K562 (cell line): ENCODE results near the gene GNAL. TPM values are rescaled to one million over a fixed set of nuclear protein-coding genes. Genes with fewer than 3 reads are reported as not detected.

ENCODE experiments used
- CBFB ChIP-seq: sonication (generic); formaldehyde crosslinking; IDR thresholded peaks from 2 replicates; pipeline ENCODE4 v1.4.0; 2020; ENCODE audit warnings: mild to moderate bottlenecking, missing genetic modification reagents
- CC2D1A ChIP-seq: fragments of 450-650 bp; IDR thresholded peaks from 2 replicates; pipeline ENCODE4 v1.6.1; 2017; ENCODE audit warnings: mild to moderate bottlenecking
- ESRRA ChIP-seq: fragments of 450-650 bp; IDR thresholded peaks from 2 replicates; pipeline ENCODE4 v1.6.1; 2014; ENCODE audit warnings: low read depth, mild to moderate bottlenecking, moderate library complexity, borderline replicate concordance
- ILK ChIP-seq: fragments of 450-650 bp; IDR thresholded peaks from 2 replicates; pipeline ENCODE4 v1.6.1; 2016; ENCODE audit warnings: missing genetic modification characterization, low read depth, mild to moderate bottlenecking, missing compliant biosample characterization, moderate library complexity, borderline replicate concordance
- KDM1A ChIP-seq, 2 experiments: fragments of 450-650 bp; IDR thresholded peaks; 2 replicates each; pipeline ENCODE4 v1.6.1; 2016; ENCODE audit warnings: mild to moderate bottlenecking in 2 of 2
- L3MBTL2 ChIP-seq: fragments of 450-650 bp; IDR thresholded peaks from 2 replicates; pipeline ENCODE4 v1.6.1; 2016; ENCODE audit warnings: mild to moderate bottlenecking, moderate library complexity
- OTX1 ChIP-seq: fragments of 450-650 bp; formaldehyde crosslinking; IDR thresholded peaks from 2 replicates; pipeline ENCODE4 v1.4.0; 2022; ENCODE audit warnings: mild to moderate bottlenecking
- PHF8 ChIP-seq: fragments of 200-600 bp; sonication (generic); IDR thresholded peaks from 2 replicates; pipeline ENCODE4 v1.6.1; 2012; ENCODE audit warnings: mixed run types, mild to moderate bottlenecking, inconsistent platforms, low read length, moderate library complexity, borderline replicate concordance
- POLR2A ChIP-seq: fragments of 450-650 bp; conservative IDR thresholded peaks from 2 replicates; pipeline ENCODE4 v1.6.1; 2016
- PTRF ChIP-seq: fragments of 450-650 bp; IDR thresholded peaks from 2 replicates; pipeline ENCODE4 v1.6.1; 2016; ENCODE audit warnings: mild to moderate bottlenecking, missing genetic modification characterization, missing compliant biosample characterization
- RBFOX2 ChIP-seq: fragments of 200-400 bp; formaldehyde crosslinking; IDR thresholded peaks from 2 replicates; pipeline ENCODE4 v1.6.1; 2017; ENCODE audit warnings: low read depth, mild to moderate bottlenecking, low read length, moderate library complexity
- RBM34 ChIP-seq: fragments of 200-400 bp; formaldehyde crosslinking; IDR thresholded peaks from 2 replicates; pipeline ENCODE4 v1.6.1; 2018; ENCODE audit warnings: low read length, borderline replicate concordance; ENCODE audit not compliant: insufficient read depth
- SMARCA5 ChIP-seq: fragments of 450-650 bp; IDR thresholded peaks from 2 replicates; pipeline ENCODE4 v1.6.1; 2016
- polyA plus RNA-seq, 8 experiments: library from polyadenylated mRNA; depleted of rRNA in 4 of 8; stranded (reverse) in 5 of 8; unstranded in 3 of 8; fragments of >200 nt; fragmentation: Nextera tagmentation in 2 of 8; fragmentation: Illumina TruSeq in 1 of 8; extraction: Ambion mirVana in 2 of 8; extraction: Trizol in 1 of 8; gene quantifications; 2 replicates each; pipeline versions ENCODE4 v1.2.1 to v1.2.3, GENCODE V29; 2011 to 2014; ENCODE audit warnings: inconsistent platforms in 1 of 8, missing spikeins in 1 of 8
- total RNA-seq, 7 experiments: library from RNA; depleted of rRNA in 6 of 7; stranded (reverse); fragments of >200 nt in 6 of 7; fragmentation: Illumina TruSeq in 2 of 7; extraction: Trizol in 2 of 7; gene quantifications; 2 replicates each; pipeline versions ENCODE4 v1.2.1 to v1.2.3, GENCODE V29; 2011 to 2021; ENCODE audit warnings: low replicate concordance in 1 of 7
- TF ChIP-seq, protein P1 (sequence below), 2 experiments: fragments of 450-650 bp; IDR thresholded peaks; 2 replicates each; pipeline ENCODE4 v1.6.1; 2016; ENCODE audit warnings: mild to moderate bottlenecking in 2 of 2, borderline replicate concordance in 1 of 2, low read depth in 1 of 2, moderate library complexity in 1 of 2
- TF ChIP-seq, protein P2 (sequence below): sonication (generic); formaldehyde crosslinking; IDR thresholded peaks from 2 replicates; pipeline ENCODE4 v1.5.0; 2020; ENCODE audit warnings: missing genetic modification reagents
- TF ChIP-seq, protein P3 (sequence below), 2 experiments: IDR thresholded peaks in 1 of 2; conservative IDR thresholded peaks in 1 of 2; 2 replicates each; pipeline ENCODE4 v1.6.1; 2016; ENCODE audit warnings: low read depth in 2 of 2, mild to moderate bottlenecking in 1 of 2, missing compliant biosample characterization in 1 of 2, missing genetic modification characterization in 1 of 2, moderate library complexity in 1 of 2

The GNAL gene
- total and polyA plus RNA-seq, 9 of the 15 experiments (the other 6 are each of a cell fraction or from before 2014, with no cell fraction given) = under 0.01 to 0.10 (median 0.01) TPM; not detected in 5

DNA sequence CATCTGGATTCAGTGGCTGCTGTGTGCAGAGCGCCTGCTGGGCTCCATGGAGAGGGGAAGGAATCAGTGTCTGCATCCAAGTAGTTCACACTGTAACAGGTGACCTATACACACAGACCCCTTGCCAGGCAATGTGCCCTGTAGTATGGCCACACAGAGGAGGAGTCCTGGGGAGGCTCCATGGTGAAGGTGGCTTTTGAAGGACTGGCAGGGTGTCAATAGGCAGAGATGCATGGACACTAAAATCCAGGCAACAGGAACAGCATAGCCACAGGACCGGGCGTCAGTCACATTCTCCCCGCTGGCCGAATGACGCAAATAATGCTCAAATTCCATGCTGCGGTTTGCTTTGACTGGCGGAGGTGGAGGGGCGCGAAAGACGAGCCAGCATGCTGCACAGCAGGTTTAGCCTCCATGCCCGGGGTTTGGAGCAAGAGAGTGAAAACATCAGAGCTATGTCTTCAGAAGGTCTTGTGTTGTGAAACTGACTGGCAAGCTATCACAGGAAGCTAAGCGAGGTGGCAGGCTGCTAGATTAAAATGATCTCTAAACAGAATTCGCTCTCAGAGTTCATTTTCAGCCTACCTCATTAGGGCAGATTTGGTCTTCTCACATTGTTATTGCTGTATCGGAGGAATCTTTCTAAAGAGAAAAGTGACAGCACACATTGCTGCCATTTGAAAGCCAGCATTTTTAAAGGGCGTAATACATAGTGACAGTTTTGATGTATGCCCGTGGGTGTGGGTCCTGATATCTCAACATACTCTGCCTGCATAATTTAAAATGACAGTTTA lies 161.0 kb downstream of the GNAL start (continued):
- TF ChIP-seq RBM34 (no peak), CBFB (CRISPR knock-in tag) (no peak), L3MBTL2 (peak; percentile 81), KDM1A (IDR thresholded peaks at IDR 0.05) (0 out of 4 replicates have a peak, but pooled peaks of 1 of the 2 experiments have one; percentile 41), CC2D1A (no peak), PTRF (tag) (no peak), RBFOX2 (peak; percentile 67), PHF8 (peak; percentile 5; the same call in 1 of the 2 replicates), SMARCA5 (no peak), ESRRA (peak; percentile 54; the same call in 1 of the 2 replicates), OTX1 (CRISPR knock-in tag) (no peak), ILK (tag) (no peak), POLR2A (peak; percentile 31; the same call in 1 of the 2 replicates)
- TF ChIP-seq, protein P1, sequence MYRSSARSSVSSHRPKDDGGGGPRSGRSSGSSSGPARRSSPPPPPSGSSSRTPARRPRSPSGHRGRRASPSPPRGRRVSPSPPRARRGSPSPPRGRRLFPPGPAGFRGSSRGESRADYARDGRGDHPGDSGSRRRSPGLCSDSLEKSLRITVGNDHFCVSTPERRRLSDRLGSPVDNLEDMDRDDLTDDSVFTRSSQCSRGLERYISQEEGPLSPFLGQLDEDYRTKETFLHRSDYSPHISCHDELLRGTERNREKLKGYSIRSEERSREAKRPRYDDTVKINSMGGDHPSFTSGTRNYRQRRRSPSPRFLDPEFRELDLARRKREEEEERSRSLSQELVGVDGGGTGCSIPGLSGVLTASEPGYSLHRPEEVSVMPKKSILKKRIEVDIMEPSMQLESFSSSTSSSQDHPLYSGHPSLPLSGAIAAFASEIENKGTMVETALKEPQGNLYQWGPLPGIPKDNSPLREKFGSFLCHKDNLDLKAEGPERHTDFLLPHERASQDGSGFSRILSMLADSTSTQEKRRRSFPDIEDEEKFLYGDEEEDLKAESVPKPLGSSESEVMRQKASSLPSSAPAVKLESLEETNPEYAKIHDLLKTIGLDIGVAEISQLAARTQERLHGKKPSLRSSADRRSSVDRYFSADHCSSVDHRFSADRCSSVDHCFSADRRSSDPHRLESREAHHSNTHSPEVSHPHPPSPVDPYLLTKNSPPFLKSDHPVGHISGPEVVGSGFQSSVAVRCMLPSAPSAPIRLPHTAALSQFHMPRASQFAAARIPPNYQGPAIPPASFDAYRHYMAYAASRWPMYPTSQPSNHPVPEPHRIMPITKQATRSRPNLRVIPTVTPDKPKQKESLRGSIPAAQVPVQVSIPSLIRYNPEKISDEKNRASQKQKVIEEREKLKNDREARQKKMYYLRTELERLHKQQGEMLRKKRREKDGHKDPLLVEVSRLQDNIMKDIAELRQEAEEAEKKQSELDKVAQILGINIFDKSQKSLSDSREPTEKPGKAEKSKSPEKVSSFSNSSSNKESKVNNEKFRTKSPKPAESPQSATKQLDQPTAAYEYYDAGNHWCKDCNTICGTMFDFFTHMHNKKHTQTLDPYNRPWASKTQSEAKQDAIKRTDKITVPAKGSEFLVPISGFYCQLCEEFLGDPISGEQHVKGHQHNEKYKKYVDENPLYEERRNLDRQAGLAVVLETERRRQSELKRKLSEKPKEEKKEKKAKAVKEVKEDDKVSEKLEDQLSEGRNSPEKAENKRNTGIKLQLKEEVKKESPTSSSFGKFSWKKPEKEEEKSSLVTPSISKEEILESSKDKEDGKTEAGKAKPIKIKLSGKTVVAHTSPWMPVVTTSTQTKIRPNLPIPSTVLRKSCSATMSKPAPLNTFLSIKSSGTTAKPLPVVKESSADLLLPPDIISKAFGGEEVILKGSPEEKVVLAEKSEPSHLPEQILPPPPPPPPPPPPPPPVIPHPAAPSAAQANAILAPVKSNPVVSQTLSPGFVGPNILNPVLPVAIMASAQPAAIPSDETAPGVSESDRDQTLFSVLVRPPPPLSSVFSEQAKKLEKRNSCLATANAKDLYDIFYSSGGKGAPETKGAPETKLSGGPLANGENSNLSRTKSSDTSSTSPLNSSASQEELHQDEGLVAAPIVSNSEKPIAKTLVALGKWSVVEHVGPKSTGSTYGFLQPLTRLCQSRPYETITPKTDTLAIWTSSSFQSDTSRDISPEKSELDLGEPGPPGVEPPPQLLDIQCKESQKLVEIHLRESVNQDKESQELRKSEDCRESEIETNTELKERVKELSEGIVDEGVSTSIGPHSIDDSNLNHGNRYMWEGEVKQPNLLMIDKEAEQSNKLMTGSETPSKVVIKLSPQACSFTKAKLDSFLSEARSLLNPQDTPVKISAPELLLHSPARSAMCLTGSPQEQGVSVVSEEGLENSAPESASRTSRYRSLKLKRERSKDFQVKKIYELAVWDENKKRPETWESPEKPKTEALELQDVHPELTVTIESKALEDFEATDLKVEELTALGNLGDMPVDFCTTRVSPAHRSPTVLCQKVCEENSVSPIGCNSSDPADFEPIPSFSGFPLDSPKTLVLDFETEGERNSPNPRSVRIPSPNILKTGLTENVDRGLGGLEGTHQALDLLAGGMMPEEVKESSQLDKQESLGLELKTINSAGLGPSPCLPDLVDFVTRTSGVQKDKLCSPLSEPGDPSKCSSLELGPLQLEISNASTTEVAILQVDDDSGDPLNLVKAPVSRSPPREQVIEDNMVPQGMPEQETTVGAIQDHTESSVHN (IDR thresholded peaks at IDR 0.05; ENCODE audit: borderline replicate concordance in 1 of 2, low read depth in 1 of 2) = no peak
- TF ChIP-seq, protein P2, sequence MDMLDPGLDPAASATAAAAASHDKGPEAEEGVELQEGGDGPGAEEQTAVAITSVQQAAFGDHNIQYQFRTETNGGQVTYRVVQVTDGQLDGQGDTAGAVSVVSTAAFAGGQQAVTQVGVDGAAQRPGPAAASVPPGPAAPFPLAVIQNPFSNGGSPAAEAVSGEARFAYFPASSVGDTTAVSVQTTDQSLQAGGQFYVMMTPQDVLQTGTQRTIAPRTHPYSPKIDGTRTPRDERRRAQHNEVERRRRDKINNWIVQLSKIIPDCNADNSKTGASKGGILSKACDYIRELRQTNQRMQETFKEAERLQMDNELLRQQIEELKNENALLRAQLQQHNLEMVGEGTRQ (CRISPR knock-in tag) = no peak
- TF ChIP-seq, protein P3, sequence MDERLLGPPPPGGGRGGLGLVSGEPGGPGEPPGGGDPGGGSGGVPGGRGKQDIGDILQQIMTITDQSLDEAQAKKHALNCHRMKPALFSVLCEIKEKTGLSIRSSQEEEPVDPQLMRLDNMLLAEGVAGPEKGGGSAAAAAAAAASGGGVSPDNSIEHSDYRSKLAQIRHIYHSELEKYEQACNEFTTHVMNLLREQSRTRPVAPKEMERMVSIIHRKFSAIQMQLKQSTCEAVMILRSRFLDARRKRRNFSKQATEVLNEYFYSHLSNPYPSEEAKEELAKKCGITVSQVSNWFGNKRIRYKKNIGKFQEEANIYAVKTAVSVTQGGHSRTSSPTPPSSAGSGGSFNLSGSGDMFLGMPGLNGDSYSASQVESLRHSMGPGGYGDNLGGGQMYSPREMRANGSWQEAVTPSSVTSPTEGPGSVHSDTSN (CRISPR knock-in tag; IDR thresholded peaks at IDR 0.05; ENCODE audit: low read depth) = peak; percentile 27; the same call in 1 of the 2 replicates
- TF ChIP-seq, protein P3 (tag; conservative IDR thresholded peaks at IDR 0.05; ENCODE audit: low read depth) = peak; percentile 92
